GM12878 (cell line): ENCODE data around the gene MDC1. TPM values are rescaled to one million over a fixed set of nuclear protein-coding genes. Genes with fewer than 3 reads are reported as not detected.

ENCODE experiments used
- BMI1 ChIP-seq: fragments of 450-650 bp; IDR thresholded peaks from 2 replicates; pipeline ENCODE4 v1.6.1; 2016; ENCODE audit warnings: mild to moderate bottlenecking, moderate library complexity, borderline replicate concordance
- CBFB ChIP-seq: IDR thresholded peaks from 2 replicates; pipeline ENCODE4 v1.6.1; 2016; ENCODE audit warnings: antibody characterized with exemption, low read depth
- DPF2 ChIP-seq: fragments of 450-650 bp; IDR thresholded peaks from 2 replicates; pipeline ENCODE4 v1.6.1; 2017; ENCODE audit warnings: mild to moderate bottlenecking
- MTA2 ChIP-seq: fragments of 450-650 bp; IDR thresholded peaks from 2 replicates; pipeline ENCODE4 v1.6.1; 2016; ENCODE audit warnings: low read depth, mild to moderate bottlenecking, moderate library complexity
- MYB ChIP-seq: fragments of 150-350 bp; IDR thresholded peaks from 2 replicates; pipeline ENCODE4 v1.6.1; 2014; ENCODE audit warnings: mild to moderate bottlenecking, low read depth, low read length, borderline replicate concordance
- NBN ChIP-seq: fragments of 450-650 bp; IDR thresholded peaks from 2 replicates; pipeline ENCODE4 v1.6.1; 2016
- RELB ChIP-seq: fragments of 450-650 bp; IDR thresholded peaks from 2 replicates; pipeline ENCODE4 v1.6.1; 2017; ENCODE audit warnings: low read depth, mild to moderate bottlenecking, moderate library complexity
- SRF ChIP-seq, 2 experiments: IDR thresholded peaks; 2 replicates each; pipeline ENCODE4 v1.6.1; 2011; ENCODE audit warnings: low read depth in 2 of 2, low read length in 2 of 2, mild to moderate bottlenecking in 1 of 2, moderate library complexity in 1 of 2
- SUZ12 ChIP-seq: fragments of 200-600 bp; sonication (generic); IDR thresholded peaks from one replicate; pipeline ENCODE4 v1.6.1; 2018; ENCODE audit warnings: antibody characterized with exemption, mild to moderate bottlenecking; ENCODE audit not compliant: unreplicated experiment
- TCF7 ChIP-seq: IDR thresholded peaks from 2 replicates; pipeline ENCODE4 v1.6.1; 2014; ENCODE audit warnings: antibody characterized with exemption, borderline replicate concordance
- polyA plus RNA-seq, 11 experiments: library from polyadenylated mRNA; depleted of rRNA in 4 of 11; unstranded in 6 of 11; stranded (reverse) in 5 of 11; fragments of >200 nt; fragmentation: Nextera tagmentation in 4 of 11; fragmentation: Illumina TruSeq in 1 of 11; extraction: Ambion mirVana in 4 of 11; extraction: Trizol in 1 of 11; gene quantifications; 1 replicate in 1 of 11; 2 replicates in 10 of 11; pipeline versions ENCODE4 v1.2.1 to v1.2.3, GENCODE V29; 2011 to 2016; ENCODE audit warnings: inconsistent platforms in 2 of 11, missing spikeins in 2 of 11, low read depth in 1 of 11
- total RNA-seq, 4 experiments: library from RNA; depleted of rRNA in 3 of 4; stranded (reverse); fragments of >200 nt in 3 of 4; fragmentation: Illumina TruSeq in 1 of 4; extraction: Trizol in 1 of 4; gene quantifications; 2 replicates each; pipeline versions ENCODE4 v1.2.1 to v1.2.3, GENCODE V29; 2013 to 2021
- TF ChIP-seq, protein P1 (sequence below): fragments of 450-650 bp; IDR thresholded peaks from 2 replicates; pipeline ENCODE4 v1.6.1; 2017; ENCODE audit warnings: mild to moderate bottlenecking, low read depth, inconsistent platforms; ENCODE audit not compliant: poor library complexity, severe bottlenecking

Gene MDC1
- total and polyA plus RNA-seq, 10 of the 15 experiments (the other 5 are each of a cell fraction or from before 2014, with no cell fraction given): 5.1 to 62.5 (median 22.4) TPM

DNA sequence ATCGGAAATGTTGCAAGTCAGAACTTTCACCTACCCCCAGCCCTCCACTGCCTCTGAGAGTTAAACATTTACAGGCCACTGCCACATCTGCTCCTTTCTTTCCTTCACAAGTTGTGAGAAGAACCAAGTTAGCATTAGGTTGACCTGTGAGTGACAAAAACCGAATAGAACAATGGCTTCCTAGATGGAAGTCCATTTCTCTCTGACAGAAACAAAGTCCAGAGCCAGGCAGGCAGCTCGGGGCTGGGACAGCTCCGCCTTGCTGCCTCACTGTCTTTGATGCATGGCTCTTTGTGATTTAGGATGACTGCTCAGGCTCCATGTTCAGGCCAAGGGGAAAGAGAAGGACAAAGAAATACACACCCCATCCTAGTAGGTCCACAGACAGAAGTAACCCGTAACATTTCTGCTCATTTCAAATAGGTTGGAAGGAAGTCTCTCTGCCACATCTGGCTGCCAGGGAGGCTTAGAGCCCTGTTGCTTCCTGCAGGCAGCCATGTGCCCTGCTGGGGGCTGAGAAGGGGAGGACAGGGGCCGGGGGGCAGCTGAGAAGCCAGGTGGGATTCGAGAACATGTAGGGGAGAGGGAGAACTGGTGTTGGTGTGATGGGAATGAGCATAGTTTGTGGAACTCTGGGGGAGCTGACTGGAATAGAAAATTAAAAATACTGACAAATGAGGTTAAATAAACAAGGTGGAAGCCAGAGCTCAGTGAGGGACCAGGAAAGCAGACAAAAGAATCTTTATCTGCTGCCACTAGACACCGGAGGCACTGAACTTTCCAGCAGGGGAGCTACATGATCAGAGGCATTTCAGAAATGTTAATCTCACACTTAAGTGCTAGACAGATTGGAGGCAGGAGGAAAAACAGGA lies 46.8 kb upstream of the MDC1 start (continued):
- TF ChIP-seq TCF7: no peak
- TF ChIP-seq RELB: peak; percentile 58; the same call in 1 of the 2 replicates
- no peak for TF ChIP-seq SUZ12
- no peak for TF ChIP-seq MYB
- no peak for TF ChIP-seq CBFB
- no peak for TF ChIP-seq BMI1
- TF ChIP-seq, protein P1, sequence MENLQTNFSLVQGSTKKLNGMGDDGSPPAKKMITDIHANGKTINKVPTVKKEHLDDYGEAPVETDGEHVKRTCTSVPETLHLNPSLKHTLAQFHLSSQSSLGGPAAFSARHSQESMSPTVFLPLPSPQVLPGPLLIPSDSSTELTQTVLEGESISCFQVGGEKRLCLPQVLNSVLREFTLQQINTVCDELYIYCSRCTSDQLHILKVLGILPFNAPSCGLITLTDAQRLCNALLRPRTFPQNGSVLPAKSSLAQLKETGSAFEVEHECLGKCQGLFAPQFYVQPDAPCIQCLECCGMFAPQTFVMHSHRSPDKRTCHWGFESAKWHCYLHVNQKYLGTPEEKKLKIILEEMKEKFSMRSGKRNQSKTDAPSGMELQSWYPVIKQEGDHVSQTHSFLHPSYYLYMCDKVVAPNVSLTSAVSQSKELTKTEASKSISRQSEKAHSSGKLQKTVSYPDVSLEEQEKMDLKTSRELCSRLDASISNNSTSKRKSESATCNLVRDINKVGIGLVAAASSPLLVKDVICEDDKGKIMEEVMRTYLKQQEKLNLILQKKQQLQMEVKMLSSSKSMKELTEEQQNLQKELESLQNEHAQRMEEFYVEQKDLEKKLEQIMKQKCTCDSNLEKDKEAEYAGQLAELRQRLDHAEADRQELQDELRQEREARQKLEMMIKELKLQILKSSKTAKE: peak; percentile 48
- TF ChIP-seq DPF2: peak; percentile 42; the same call in 1 of the 2 replicates
- TF ChIP-seq MTA2: peak; percentile 67
- no peak for TF ChIP-seq NBN
- no peak for TF ChIP-seq SRF (IDR thresholded peaks at IDR 0.05; ENCODE audit: low read depth in 2 of 2, low read length in 2 of 2)
